CD4-positive, alpha-beta T cell treated with Interleukin-17A for 4 hours (primary cell): ENCODE data around the gene LYSMD2.

ENCODE experiments used
- DNase-seq: peaks from one replicate; pipeline ENCODE4 v3.0.0-alpha.2; 2020; ENCODE audit warnings: mixed read lengths

LYSMD2 gene

DNA sequence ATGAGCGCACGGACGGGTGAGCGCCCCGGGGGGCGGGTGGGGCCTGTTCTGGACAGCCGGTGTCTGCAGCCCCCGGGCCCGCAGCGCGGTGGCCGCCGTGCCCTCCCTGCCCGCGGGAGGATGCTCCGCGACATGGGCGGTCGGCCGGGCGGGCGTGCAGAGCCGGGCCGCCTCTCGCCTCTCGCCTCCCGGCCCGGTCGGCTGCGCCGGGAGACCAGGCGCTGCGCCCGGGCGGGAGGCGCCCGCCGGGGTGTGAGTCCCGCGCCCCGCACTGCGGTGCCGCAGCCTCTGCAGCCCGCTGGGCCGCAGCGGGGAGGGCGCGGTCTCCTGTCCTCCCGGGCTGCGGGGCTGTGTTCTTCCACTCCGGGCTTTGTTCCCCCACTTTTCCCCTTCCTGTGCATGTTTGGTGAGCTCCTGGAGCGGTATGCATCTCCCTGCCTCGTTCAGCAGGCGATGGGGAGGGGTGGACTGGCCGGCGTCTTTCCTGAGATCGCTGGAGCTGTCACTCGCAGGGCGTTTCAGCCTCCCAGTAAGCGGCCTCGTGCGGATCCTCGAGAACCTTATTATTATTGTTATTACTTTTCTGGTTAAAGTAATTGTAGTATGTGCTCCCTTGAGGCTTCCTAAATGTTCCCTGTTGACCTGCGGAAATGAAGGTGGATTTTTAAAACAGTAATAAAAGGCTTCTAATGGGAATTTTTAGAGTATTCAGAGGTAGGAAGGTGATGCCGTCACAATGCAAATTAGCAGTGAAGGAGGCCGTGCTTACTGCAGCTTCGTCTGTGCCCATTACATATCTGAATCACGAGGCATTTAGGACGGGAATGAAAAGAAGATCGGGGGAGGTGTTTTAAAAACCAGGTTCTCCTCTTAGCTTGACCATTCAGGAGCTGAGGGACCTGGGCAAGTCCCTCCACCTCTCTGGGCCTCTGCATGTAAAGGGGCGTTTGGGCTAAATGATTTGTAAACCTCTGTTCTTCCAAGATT, 14.5 kb upstream of the LYSMD2 start:
- peak; percentile 34 for DNase-seq

DNA sequence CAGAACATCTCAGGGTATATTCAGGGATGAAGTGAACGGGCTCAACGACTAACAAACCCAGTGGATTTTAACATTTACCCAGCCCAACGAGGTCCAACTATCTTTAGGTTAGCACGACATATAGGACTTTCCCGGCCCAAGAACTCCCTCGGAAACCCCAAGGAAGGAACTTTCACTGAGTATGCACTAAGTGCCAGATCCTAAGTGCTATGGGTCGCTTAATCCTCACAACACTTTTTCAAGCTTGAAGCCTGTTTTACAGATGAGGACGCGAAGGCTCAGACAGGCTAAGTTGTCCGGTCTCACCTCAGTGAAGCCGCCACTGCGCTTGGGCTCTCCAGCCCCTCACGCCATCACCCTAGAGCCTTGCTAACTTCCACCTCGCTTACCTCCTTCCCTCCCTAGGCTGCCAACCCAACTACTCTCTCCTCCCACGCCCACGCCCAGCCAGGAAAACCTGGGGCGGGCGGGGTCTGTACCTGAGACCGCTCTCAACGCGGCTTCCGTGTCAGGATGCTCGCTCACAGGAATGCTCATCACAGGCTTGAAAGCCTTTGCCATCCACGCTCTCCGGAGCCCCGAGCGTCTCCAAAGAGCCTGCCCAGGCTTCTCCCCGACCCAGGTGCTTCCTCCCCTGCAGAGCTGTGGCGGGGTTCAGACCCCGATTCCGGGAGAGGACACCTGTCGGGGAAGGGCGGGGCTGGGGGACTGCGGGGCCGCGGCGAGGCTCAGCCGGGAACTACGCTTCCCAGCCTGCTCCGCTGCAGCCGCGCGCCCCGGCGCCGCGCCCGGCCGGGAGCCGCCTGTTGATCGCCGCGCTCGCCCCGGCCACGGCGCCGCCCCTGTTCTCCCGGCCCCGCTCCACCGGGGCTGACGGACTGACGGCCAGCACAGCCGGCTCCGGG, 13.6 kb upstream of the LYSMD2 start, which contains the start of gene TMOD2:
TMOD2 (plus strand) TSS at position 806 of the 905 bp plus-strand sequence. CDS start 14,845 bp downstream, outside the sequence.
- peak; percentile 76 for DNase-seq

DNA sequence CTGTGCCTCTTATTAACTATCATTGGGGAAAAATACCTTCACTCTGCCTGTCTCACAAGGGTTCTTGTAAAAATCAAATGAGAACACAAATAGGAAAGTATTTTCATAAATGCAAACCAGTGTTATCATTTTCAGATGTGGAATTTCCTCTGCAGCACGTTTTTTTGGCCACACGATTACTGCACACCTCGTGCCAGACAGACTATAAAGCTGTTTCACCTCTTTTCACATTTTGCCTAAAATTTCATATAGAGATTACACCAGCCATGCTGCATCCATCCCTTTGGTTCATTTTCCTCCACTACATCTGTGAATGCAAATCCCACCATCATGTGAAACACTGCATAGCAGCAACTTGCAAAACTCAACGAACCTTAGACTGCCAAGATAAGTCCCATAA, 12.7 kb upstream of the LYSMD2 start:
- DNase-seq = no peak

DNA sequence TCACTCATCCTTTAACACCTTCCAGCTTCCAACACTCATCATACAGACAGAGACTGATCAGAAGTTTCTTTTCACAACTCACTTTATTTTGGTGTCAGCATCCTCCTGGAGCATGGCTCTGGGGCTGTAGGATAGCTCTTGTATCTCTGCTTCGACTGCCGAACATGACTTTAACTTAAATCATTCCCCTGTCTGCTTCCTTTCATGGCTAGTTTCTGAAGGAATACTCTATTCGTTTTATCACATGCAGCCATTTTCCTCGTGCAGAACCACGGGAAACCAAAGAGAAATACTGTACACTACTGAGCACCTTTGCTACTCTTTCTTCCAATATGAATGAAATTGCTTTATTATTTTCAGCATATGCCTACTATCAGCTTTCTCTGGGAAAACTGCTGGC, 11.9 kb upstream of the LYSMD2 start:
- no peak for DNase-seq

DNA sequence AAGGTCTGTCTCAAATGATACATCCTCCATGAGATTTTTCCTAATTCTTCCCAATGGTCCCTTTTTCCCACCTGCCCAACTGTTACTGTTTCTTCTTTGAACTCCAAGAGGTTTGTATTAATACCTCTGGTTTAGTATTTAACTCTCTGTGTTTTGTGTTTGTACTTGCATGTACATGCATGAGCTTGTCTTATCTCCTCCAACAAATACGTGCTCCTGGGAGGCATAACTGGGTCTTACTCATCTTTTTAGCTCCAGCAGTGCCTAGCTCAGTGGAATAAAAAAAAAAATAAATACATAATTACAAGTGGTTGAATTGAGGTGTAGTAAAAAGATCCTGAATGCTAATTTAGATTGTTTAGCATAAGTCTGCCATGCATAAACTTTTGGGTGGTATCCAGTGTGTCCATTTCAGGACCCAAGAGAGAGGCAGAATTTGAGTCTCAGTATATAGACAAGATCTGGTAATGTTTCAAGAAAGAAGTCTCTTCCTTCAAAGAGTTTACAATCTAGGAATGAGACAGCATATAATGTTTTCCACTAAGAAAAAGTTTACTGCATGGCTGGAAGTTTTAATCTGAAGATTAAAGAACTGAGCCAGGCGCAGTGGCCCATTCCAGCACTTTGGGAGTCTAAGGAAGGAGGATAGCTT, 1.7 kb upstream of the LYSMD2 start:
- no peak for DNase-seq

DNA sequence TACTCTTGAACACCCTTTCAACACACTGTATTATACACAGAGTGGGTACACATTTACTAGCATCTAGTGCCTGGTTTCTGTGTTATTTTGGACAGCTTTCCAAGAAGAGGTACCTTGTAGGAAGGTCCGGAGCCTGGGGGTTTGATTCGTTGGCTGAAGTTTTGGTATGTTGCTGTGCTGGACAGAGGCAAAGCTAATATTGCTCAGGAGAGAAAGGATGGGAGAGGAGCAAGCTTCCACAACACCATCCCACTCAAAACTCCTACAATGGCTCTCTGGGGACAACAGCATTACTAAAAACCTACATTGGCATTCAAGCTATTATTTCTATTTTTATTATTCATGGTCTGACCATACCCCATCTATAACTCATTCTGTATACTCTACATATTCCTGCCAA, 1.1 kb upstream of the LYSMD2 start:
- DNase-seq = no peak

DNA sequence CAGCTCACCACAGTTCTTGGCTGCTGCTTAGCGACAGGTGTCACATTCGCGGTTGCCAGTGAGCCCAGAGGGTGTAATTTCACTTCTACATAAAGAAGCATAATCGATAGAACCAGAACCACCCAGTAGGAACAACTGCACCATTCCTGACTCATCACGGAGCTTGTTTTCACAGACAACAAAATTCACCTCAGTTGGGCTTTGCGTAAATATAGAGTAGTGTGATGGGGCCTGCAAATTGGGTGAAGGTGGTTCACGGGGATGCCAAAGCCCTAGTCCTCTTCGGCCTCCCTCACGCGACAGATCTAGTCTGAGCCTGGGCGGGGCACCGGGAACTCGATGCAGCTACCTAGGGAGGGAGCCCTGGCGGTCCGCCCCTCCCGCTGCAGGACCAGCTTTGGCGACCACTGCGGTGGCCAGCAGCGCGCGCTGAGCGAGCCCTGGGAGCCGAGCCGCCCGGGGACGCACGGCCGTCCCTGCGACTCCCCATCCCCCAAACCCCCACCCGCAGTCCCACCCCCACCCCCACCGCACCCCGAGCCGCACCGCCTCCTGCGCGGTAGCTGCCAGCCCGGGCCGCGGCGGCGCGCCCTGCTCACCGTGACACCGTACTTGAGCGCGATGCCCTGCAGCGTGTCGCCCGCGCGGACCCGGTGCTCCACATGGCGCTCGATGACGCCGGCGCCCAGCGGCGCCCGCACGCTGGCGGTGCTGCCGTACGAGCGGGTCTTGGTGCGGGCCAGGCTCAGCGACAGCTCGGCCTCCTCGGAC, 519 bp downstream of the LYSMD2 start:
- peak; percentile 75 for DNase-seq

DNA sequence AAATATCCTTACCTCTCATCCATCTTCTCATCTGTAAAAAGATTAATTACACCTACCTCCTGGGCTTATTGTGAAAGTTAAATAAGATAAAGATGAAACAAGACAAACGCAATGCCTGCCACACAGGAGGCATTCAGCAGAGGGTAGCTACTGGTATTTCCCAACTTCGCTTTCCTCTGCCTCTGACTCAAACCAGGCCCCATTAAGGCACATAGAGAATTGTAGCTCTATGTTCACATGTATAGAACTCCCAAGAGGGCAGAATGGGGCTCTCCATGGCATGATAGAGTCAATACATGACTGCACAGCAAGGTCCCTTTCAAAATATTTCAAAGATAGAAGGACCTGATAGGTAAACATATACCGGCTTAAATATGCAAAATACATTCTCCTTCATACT, 1.4 kb downstream of the LYSMD2 start:
- peak; percentile 26 for DNase-seq

DNA sequence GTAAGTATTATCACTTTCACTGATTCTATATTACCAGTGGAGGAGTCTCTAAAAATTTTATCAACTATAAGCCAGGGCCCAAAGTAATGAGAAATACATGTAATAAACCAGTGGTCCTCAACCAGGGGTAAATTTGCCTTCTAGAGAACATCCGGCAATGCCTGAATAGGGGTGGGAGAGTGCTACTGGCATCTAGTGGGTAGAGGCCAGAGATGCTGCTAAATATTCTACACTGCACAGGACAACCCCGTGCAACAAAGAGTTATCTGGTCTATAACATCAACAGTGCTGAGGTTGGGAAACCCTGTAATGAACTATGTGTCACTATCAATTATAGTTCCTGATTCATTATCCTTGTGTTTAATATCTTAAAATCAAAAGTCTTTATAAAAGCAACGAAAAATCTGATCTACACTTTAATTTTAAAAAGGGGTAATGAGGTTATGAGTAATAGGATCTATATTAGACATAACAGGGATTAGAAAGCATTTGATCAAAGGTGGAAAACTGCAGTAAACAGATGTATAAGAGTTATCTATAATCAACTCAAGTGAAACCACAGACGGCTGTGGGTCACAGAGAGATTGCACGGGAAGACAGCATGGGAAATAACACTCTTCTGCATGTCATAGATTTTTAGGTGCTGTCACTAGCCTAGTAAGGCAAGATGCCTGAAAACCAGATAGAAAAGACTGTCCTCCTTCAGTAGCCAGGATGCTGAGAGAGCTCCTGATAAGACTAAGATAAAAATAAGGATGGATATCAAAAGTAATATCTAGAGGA, 2.0 kb downstream of the LYSMD2 start:
- peak; percentile 67 for DNase-seq

DNA sequence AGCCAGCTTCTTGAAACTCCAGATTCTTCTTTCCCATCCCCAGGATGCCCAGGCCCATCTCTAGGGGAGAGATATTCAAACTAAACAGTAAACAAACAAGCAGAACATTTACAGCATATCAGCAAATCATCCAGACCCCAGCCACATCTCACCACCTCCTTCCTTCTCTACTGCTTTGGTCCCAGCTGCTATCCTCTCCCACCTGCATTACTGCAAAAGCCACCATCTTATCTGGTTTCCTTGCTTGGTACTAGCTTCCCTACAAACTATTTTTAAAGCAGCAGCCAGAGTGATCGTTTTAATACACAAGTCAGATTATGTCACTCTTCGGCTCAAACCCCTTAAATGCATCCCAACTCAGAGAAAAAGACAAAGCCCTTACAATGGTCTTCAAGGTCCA, 4.8 kb downstream of the LYSMD2 start:
- no peak for DNase-seq

DNA sequence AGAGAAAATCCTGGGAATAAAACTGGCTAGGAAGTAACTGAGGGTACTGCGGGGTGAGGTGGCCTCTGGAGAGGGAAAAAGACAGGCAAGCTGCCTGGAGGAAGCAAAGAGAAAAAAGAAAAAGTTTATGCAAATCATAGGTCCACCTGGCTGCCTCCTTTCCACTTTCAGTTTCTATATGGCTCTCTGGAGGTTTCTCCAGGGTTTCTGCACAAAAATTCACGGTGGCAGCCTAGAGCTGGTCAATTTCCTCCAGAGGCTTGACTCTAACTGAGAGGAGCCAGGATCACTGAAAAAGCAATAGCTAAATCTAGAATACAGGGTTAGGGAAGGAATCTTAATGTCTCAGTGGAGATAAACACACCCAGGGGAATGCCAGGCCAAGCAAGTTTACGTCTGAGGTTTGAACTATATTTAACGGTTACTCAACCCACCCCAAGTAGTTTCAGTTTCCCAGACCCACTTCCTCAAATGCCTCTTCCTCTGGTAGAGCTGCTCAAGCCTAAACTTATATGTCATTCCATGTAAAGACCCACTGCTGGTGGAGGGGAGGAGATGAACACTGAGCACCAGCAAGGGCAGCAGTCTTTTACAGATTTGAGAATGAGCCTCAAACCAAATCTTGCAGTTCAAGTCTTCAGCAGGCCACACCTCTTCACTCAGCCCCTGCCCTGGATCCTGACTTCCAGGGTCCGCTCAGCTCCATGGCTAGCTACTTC, 5.7 kb downstream of the LYSMD2 start:
- peak; percentile 45 for DNase-seq

DNA sequence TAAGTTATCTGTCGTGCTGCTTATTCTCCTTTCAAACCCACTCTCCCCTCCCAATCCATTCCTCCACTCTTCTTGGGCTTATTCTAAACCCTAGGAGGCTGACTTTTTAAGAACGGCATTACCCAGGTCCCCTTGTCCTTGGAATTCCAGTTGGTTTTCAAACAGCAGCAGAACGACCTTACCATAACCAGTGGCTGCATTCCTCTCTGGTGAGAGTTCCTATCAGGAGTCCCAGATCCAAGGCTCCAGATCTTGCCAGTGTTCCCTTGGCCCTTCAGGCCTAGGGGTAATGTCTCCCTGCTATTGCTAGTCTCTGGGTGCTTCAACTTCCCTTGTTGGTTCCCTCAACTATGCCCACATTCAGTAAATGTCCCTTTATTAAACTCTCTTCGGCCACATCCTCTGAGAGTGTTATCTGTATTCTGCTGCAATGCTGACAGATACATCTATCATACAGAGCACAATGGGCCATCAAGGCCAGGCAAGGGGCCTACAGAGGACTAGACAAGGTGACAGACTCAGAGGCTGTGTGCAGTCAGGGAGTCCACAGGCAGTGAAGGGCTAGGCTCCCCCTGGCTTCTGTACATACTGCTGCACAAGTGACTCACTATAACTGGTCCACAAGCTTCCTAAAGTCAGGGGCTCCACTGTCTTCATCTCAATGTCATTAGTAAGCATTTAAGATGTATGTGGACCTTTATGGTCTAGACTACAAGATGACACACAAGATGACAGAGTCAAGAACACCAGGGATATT, 10.1 kb downstream of the LYSMD2 start:
- peak; percentile 53 for DNase-seq

DNA sequence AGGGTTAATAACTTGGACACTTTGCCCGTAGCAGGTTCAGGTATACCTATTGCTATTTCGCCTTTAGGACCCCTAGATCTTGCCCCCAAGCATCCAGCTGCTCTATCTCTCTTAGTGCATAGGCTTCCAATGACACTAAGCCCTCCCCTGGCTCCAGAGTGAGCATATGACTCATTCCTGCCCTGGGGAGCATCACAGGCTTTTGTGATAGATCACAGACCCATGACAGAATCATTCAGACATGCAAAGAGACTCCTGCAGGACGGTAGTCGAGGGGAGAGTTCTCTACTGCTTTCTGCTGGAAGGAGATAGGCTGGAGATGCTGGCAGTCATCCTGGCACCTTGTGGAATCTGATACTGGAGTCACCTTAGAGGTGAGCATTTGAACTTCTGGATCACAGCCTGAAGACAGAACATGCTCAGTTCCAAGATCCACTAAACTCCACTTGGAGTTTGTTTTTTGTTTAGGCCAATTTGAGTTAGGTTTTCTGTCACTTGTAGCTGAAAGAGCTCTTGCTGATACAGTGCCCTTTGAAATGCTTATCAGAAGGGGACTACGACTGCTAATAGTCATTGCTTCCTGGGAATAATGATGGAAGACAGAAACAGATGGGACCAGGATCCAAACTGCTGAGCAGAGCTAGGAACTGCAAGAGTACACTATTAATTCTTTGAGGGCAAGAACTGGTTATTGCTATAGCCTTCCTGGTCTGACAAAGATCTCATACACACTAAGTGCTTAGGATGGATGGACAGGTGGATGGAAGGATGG, 11.0 kb downstream of the LYSMD2 start:
- peak; percentile 70 for DNase-seq

DNA sequence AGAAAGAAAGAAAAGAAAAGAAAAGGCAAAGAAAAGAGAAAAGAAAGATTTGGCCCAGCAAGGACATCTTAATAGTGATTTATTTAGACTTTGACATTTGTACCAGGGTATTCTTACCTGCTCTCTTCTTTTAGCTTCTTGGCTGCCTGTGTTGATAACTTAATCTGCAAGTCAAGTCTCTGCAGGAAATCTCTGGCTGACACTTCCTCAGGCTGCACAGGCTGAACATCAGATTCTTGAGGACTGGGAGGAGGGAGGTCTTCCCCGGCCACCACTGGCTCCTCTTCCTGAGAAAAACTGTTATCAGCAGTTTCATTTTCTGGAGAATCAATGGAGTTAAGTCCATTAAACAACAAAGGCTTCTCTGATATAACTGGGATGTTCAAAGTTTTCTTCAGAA, 12.8 kb downstream of the LYSMD2 start:
- no peak for DNase-seq

DNA sequence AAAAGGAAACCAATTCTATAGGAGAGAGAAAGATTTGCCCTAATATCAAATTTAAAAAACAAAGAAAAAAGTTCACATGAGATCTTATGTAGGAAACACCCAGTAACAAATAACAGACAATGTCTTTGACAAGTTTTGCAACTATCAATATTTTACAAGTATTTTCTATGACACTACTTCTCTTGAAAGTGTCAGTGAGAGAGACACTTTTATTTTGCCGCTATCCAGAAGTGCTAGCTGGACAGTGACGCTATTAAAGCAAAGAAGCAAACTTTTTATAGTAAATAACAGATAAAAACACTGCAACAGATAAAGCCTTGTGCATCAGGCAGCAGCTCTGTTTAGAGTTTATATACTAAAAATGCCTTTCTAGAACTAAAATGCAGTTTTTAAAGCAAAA, 13.3 kb downstream of the LYSMD2 start:
- DNase-seq = no peak

DNA sequence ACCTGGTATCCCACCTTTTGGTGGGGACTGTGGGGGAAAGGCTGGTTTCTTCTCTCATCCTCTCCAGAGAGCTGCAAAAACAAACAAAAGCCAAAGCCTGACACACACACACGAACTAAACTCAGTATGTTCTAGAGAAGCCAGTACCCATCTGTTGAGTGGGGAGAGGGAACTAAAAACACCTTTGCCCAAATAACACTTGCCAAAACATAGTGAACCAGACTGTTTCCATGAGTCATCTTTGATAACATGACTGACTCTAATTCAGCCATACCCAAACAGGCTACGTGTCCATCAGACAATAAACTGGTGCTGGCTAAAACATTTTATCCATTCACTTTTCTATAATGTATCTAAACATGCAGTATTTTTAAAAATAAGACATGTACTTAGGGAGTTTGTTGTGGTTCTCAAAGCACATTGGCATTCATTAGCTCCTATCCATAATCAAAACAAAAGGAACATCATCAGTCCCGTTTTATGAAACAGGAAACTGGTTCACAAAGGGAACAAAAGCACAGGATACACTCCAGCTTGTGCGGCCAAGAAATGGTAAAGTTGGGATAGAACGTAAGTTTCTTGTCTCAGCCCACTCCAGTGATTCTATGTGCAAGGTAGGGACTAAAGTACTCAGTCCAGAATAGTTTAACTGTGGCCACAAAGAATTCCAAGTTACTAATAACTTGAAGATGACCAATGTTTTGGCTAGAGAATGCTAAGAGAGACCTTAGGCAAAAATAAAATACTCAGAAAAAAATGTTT, 16.1 kb downstream of the LYSMD2 start:
- no peak for DNase-seq

DNA sequence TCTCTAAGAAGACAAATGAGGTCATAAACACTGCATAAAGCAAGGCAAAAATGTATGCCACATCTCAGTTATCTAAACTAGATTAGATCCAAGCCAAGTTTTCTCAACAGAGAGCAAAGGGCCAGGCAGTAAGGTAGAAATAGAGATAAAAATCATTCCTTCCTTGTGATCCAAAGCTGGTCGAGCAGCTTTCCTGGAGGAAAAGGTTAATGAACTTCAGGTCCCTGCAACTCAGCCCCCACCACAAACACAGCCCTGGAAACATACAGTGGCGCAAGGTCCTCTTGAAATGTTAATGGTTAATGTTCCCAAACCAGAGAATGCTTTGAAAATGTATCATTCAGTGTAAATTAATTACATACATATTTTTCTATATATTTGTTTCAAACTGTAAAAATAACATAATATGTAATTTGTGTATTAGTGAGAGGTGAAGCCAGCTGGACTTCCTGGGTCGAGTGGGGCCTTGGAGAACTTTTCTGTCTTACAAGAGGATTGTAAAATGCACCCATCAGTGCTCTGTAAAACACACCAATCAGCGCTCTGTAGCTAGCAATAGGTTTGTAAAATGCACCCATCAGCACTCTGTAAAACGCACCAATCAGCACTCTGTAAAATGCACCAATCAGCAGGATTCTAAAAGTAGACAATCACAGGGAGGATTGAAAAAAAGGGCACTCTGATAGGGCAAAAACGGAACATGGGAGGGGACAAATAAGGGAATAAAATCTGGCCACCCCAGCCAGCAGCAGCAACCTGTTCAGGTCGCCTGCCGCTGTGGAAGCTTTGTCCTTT, 17.1 kb downstream of the LYSMD2 start:
- no peak for DNase-seq
